Neural progenitor cell (in vitro differentiated cells): ENCODE measurements around the gene SAA4.

Source experiments
- CTCF ChIP-seq: fragments of 200-600 bp; sonication (generic); IDR thresholded peaks from 2 replicates; pipeline ENCODE4 v1.5.1; 2017; ENCODE audit warnings: antibody characterized with exemption, mild to moderate bottlenecking
- EZH2 ChIP-seq: fragments of 200-600 bp; sonication (generic); IDR thresholded peaks from 2 replicates; pipeline ENCODE4 v1.6.1; 2017; ENCODE audit warnings: antibody characterized with exemption, mild to moderate bottlenecking, moderate library complexity
- EZH2phosphoT487 ChIP-seq: fragments of 200-600 bp; sonication (generic); IDR thresholded peaks from 2 replicates; pipeline ENCODE4 v1.6.1; 2017; ENCODE audit warnings: antibody characterized with exemption

- TF ChIP-seq EZH2 (no peak), EZH2phosphoT487 (no peak), CTCF (no peak)
These were observed 8.8 kb upstream of the SAA4 start for GRCh38 chr11:18245396-18245795.
